ENCODE data around the gene ATP6V0A4. TPM values are rescaled to one million over a fixed set of nuclear protein-coding genes. Genes with fewer than 3 reads are reported as not detected.

ATP6V0A4 gene
- total and polyA plus RNA-seq, 2 of the 13 experiments (the other 11 are each of a cell fraction or from before 2014, with no cell fraction given): 0.24 to 0.25 TPM

- TF ChIP-seq ZNF232 (CRISPR knock-in tag; IDR thresholded peaks at IDR 0.05; ENCODE audit: borderline replicate concordance) (peak; percentile 39; the same call in 1 of the 2 replicates), TMF1 (CRISPR knock-in tag; IDR thresholded peaks at IDR 0.05; ENCODE audit: low read depth) (no peak), FOSL2 (CRISPR knock-in tag; IDR thresholded peaks at IDR 0.05) (peak; percentile 89), ZNF790 (CRISPR knock-in tag; IDR thresholded peaks at IDR 0.05; ENCODE audit: borderline replicate concordance) (no peak), ZNF383 (CRISPR knock-in tag; IDR thresholded peaks at IDR 0.05; ENCODE audit: borderline replicate concordance) (no peak), HOXA3 (CRISPR knock-in tag; IDR thresholded peaks at IDR 0.05) (peak; percentile 32; the same call in 1 of the 2 replicates), ZNF296 (CRISPR knock-in tag; conservative IDR thresholded peaks at IDR 0.05) (no peak), RFX1 (IDR thresholded peaks at IDR 0.05) (no peak), GATAD1 (CRISPR knock-in tag; IDR thresholded peaks at IDR 0.05) (no peak), CBX1 (IDR thresholded peaks at IDR 0.05; ENCODE audit: low read depth) (no peak), SNAPC2 (CRISPR knock-in tag; IDR thresholded peaks at IDR 0.05) (no peak), ATAD3A (CRISPR knock-in tag; IDR thresholded peaks at IDR 0.05) (no peak), FOXC1 (CRISPR knock-in tag; IDR thresholded peaks at IDR 0.05; ENCODE audit: borderline replicate concordance) (peak; percentile 40; the same call in 1 of the 2 replicates), BRF2 (CRISPR knock-in tag; IDR thresholded peaks at IDR 0.05) (no peak), MIER3 (CRISPR knock-in tag; IDR thresholded peaks at IDR 0.05; ENCODE audit: borderline replicate concordance) (0 out of 2 replicates have a peak, but pooled peaks have one; percentile 22), JUN (CRISPR knock-in tag; IDR thresholded peaks at IDR 0.05) (no peak), ZNF510 (CRISPR knock-in tag; IDR thresholded peaks at IDR 0.05; ENCODE audit: low read depth) (no peak), NFATC3 (CRISPR knock-in tag; IDR thresholded peaks at IDR 0.05) (no peak), SOX6 (IDR thresholded peaks at IDR 0.05) (no peak), SOX6 (CRISPR knock-in tag; IDR thresholded peaks at IDR 0.05) (peak; percentile 90), ZNF121 (CRISPR knock-in tag; IDR thresholded peaks at IDR 0.05) (no peak), TBX2 (CRISPR knock-in tag; IDR thresholded peaks at IDR 0.05; ENCODE audit: borderline replicate concordance) (peak; percentile 79), ZNF292 (CRISPR knock-in tag; IDR thresholded peaks at IDR 0.05; ENCODE audit: borderline replicate concordance, low read depth) (peak; percentile 52; the same call in 1 of the 2 replicates)
- TF ChIP-seq, protein P1, sequence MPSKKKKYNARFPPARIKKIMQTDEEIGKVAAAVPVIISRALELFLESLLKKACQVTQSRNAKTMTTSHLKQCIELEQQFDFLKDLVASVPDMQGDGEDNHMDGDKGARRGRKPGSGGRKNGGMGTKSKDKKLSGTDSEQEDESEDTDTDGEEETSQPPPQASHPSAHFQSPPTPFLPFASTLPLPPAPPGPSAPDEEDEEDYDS (CRISPR knock-in tag; IDR thresholded peaks at IDR 0.05): 0 out of 2 replicates have a peak, but pooled peaks have one; percentile 18
- TF ChIP-seq, protein P2, sequence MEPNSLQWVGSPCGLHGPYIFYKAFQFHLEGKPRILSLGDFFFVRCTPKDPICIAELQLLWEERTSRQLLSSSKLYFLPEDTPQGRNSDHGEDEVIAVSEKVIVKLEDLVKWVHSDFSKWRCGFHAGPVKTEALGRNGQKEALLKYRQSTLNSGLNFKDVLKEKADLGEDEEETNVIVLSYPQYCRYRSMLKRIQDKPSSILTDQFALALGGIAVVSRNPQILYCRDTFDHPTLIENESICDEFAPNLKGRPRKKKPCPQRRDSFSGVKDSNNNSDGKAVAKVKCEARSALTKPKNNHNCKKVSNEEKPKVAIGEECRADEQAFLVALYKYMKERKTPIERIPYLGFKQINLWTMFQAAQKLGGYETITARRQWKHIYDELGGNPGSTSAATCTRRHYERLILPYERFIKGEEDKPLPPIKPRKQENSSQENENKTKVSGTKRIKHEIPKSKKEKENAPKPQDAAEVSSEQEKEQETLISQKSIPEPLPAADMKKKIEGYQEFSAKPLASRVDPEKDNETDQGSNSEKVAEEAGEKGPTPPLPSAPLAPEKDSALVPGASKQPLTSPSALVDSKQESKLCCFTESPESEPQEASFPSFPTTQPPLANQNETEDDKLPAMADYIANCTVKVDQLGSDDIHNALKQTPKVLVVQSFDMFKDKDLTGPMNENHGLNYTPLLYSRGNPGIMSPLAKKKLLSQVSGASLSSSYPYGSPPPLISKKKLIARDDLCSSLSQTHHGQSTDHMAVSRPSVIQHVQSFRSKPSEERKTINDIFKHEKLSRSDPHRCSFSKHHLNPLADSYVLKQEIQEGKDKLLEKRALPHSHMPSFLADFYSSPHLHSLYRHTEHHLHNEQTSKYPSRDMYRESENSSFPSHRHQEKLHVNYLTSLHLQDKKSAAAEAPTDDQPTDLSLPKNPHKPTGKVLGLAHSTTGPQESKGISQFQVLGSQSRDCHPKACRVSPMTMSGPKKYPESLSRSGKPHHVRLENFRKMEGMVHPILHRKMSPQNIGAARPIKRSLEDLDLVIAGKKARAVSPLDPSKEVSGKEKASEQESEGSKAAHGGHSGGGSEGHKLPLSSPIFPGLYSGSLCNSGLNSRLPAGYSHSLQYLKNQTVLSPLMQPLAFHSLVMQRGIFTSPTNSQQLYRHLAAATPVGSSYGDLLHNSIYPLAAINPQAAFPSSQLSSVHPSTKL (CRISPR knock-in tag; IDR thresholded peaks at IDR 0.05): peak; percentile 84
- TF ChIP-seq, protein P3, sequence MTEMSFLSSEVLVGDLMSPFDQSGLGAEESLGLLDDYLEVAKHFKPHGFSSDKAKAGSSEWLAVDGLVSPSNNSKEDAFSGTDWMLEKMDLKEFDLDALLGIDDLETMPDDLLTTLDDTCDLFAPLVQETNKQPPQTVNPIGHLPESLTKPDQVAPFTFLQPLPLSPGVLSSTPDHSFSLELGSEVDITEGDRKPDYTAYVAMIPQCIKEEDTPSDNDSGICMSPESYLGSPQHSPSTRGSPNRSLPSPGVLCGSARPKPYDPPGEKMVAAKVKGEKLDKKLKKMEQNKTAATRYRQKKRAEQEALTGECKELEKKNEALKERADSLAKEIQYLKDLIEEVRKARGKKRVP (CRISPR knock-in tag; IDR thresholded peaks at IDR 0.05): peak in 1 of 2 experiments; percentile 18; a peak in 1 of 4 replicates
Observed at GRCh38 chr7:138752518-138753149, 45.4 kb downstream of the ATP6V0A4 start (continued).

Measured in HepG2 (cell line).